HG02623 (cell line): ENCODE measurements around the gene SCIMP.
"Not testable (repeated sequence)": the region's sequence is repeated elsewhere in the genome, so short reads cannot be mapped to it uniquely, and the experiment has no call there.

Source experiments
- ATAC-seq: cut with Tn5 transposase; IDR thresholded peaks from one replicate; pipeline ENCODE4 v1.9.1; 2021; ENCODE audit warnings: moderate library complexity; ENCODE audit not compliant: unreplicated experiment

The SCIMP gene

GRCh38 chr17:5191541-5192417, 42.9 kb downstream of the SCIMP start, which contains the start of gene ZNF594:
Gene ZNF594, minus strand, starts transcription at chr17:5191868. Its CDS starts 7,612 bp downstream, at chr17:5184256.
- peak; percentile 95 for ATAC-seq

- ATAC-seq, result no peak
Observed at GRCh38 chr17:5184288-5184687, 50.4 kb downstream of the SCIMP start.

- no peak for ATAC-seq
Observed at GRCh38 chr17:5183410-5183793, 51.3 kb downstream of the SCIMP start.

- ATAC-seq, result no peak
Observed at GRCh38 chr17:5182597-5183409, 51.9 kb downstream of the SCIMP start.

- ATAC-seq, result no peak
Observed at GRCh38 chr17:5181509-5182305, 53.0 kb downstream of the SCIMP start.

GRCh38 chr17:5179003-5179402, 55.7 kb downstream of the SCIMP start:
- ATAC-seq, result no peak

- ATAC-seq, result not testable (repeated sequence)
Observed at GRCh38 chr17:5175027-5175426, 59.6 kb downstream of the SCIMP start.

GRCh38 chr17:5165791-5166564, 68.7 kb downstream of the SCIMP start:
- not testable (repeated sequence) for ATAC-seq

- no peak for ATAC-seq
Observed at GRCh38 chr17:5164436-5164835, 70.2 kb downstream of the SCIMP start.

GRCh38 chr17:5161793-5162192, 72.9 kb downstream of the SCIMP start:
- not testable (repeated sequence) for ATAC-seq

GRCh38 chr17:5160702-5161101, 74.0 kb downstream of the SCIMP start:
- ATAC-seq, result not testable (repeated sequence)
